Inferior parietal cortex (tissue), 1 donor: ENCODE results near the gene ZBTB37.
"Not testable (repeated sequence)": the region's sequence is repeated elsewhere in the genome, so short reads cannot be mapped to it uniquely, and the experiment has no call there.

Experiments
- DNase-seq: peaks from one replicate; pipeline ENCODE4 v3.0.0-alpha.2; 2016; ENCODE audit errors: extremely low spot score

The ZBTB37 gene

GRCh38 chr1:173868266-173869020, at the start of gene ZBTB37:
ZBTB37 (plus strand) TSS chr1:173868380; CDS start chr1:173870226, 1,846 bp downstream.
- DNase-seq, result peak; percentile 44

- DNase-seq, result no peak
Measured at GRCh38 chr1:173818459-173818858, 49.7 kb upstream of the ZBTB37 start.

GRCh38 chr1:173821680-173822079, 46.5 kb upstream of the ZBTB37 start:
- DNase-seq, result no peak

- no peak for DNase-seq
Measured at GRCh38 chr1:173823781-173824314, 44.3 kb upstream of the ZBTB37 start.

GRCh38 chr1:173824315-173825081, 43.7 kb upstream of the ZBTB37 start, which contains the start of the genes CENPL and DARS2:
CENPL (minus strand) TSS chr1:173824883; CDS start chr1:173811299, 13,584 bp downstream.
DARS2 (plus strand) TSS chr1:173824673; CDS start chr1:173825230, 557 bp downstream.
- peak; percentile 99 for DNase-seq

GRCh38 chr1:173827611-173828010, 40.6 kb upstream of the ZBTB37 start:
- DNase-seq, result no peak

- DNase-seq, result no peak
Measured at GRCh38 chr1:173832748-173833147, 35.4 kb upstream of the ZBTB37 start.

- DNase-seq, result no peak
Measured at GRCh38 chr1:173852105-173852504, 16.1 kb upstream of the ZBTB37 start.

- DNase-seq, result no peak
Measured at GRCh38 chr1:173853074-173853473, 15.1 kb upstream of the ZBTB37 start.

GRCh38 chr1:173856014-173856413, 12.2 kb upstream of the ZBTB37 start:
- no peak for DNase-seq

- DNase-seq, result no peak
Measured at GRCh38 chr1:173856903-173857302, 11.3 kb upstream of the ZBTB37 start.

GRCh38 chr1:173857363-173857917, 10.7 kb upstream of the ZBTB37 start:
- DNase-seq, result no peak

GRCh38 chr1:173859547-173859946, 8.6 kb upstream of the ZBTB37 start:
- DNase-seq, result not testable (repeated sequence)

- DNase-seq, result no peak
Measured at GRCh38 chr1:173860065-173860464, 8.1 kb upstream of the ZBTB37 start.

GRCh38 chr1:173861731-173862145, 6.4 kb upstream of the ZBTB37 start:
- DNase-seq, result no peak

GRCh38 chr1:173862146-173862768, 5.9 kb upstream of the ZBTB37 start:
- DNase-seq, result not testable (repeated sequence)

- no peak for DNase-seq
Measured at GRCh38 chr1:173862769-173863223, 5.4 kb upstream of the ZBTB37 start.

- DNase-seq, result no peak
Measured at GRCh38 chr1:173863224-173864161, 4.7 kb upstream of the ZBTB37 start.

- no peak for DNase-seq
Measured at GRCh38 chr1:173864179-173864867, 3.9 kb upstream of the ZBTB37 start.
